Uterus (tissue), 2 donors: ENCODE measurements around the gene KRT72.

ENCODE experiments used
- POLR2A ChIP-seq, 2 donors: fragments of 450-650 bp; IDR thresholded peaks; one replicate each; pipeline ENCODE4 v1.6.1; 2016; ENCODE audit warnings: antibody characterized with exemption in 2 of 2, mild to moderate bottlenecking in 1 of 2, moderate library complexity in 1 of 2
- TF ChIP-seq, protein P1 (sequence below), 4 experiments: fragments of 200-600 bp in 2 of 4; fragments of 450-650 bp in 2 of 4; sonication (generic) in 2 of 4; IDR thresholded peaks; one replicate each; pipeline ENCODE4 v1.5.1; 2016 to 2019; ENCODE audit warnings: antibody characterized with exemption in 4 of 4, mild to moderate bottlenecking in 2 of 4, moderate library complexity in 1 of 4

DNA sequence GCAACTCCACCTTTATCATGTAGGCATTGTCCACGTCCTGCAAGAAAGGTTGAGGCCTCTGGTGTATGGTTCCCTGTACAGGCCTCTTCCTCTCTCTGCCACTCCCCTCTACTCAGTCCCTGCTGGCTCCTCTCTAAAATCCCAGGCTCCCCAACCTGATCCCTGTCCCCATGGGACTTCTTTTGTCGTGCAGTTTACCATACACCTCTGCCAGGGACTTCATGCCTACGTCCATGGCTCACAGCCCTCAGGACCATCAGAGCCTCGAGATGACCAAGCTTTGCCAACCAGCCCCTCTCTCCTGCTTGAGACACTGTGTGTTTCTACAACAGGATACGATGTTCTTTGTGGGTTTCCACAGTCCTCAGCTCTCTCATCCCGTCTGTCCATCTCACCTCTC, 47.8 kb upstream of the KRT72 start:
- no peak for TF ChIP-seq POLR2A (IDR thresholded peaks at IDR 0.05)
- TF ChIP-seq, protein P1, sequence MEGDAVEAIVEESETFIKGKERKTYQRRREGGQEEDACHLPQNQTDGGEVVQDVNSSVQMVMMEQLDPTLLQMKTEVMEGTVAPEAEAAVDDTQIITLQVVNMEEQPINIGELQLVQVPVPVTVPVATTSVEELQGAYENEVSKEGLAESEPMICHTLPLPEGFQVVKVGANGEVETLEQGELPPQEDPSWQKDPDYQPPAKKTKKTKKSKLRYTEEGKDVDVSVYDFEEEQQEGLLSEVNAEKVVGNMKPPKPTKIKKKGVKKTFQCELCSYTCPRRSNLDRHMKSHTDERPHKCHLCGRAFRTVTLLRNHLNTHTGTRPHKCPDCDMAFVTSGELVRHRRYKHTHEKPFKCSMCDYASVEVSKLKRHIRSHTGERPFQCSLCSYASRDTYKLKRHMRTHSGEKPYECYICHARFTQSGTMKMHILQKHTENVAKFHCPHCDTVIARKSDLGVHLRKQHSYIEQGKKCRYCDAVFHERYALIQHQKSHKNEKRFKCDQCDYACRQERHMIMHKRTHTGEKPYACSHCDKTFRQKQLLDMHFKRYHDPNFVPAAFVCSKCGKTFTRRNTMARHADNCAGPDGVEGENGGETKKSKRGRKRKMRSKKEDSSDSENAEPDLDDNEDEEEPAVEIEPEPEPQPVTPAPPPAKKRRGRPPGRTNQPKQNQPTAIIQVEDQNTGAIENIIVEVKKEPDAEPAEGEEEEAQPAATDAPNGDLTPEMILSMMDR (IDR thresholded peaks at IDR 0.05): no peak
